Measurements from ENCODE around the gene MAP1A. TPM values are rescaled to one million over a fixed set of nuclear protein-coding genes. Genes with fewer than 3 reads are reported as not detected.

Gene MAP1A
- 3.2 and 4.2 TPM in 2 replicates for polyA plus RNA-seq (2014; cell fraction: cytosol; rRNA removed)
- 1.7 and 1.8 TPM in 2 replicates for polyA plus RNA-seq (2014; cell fraction: nucleus; rRNA removed)

DNA sequence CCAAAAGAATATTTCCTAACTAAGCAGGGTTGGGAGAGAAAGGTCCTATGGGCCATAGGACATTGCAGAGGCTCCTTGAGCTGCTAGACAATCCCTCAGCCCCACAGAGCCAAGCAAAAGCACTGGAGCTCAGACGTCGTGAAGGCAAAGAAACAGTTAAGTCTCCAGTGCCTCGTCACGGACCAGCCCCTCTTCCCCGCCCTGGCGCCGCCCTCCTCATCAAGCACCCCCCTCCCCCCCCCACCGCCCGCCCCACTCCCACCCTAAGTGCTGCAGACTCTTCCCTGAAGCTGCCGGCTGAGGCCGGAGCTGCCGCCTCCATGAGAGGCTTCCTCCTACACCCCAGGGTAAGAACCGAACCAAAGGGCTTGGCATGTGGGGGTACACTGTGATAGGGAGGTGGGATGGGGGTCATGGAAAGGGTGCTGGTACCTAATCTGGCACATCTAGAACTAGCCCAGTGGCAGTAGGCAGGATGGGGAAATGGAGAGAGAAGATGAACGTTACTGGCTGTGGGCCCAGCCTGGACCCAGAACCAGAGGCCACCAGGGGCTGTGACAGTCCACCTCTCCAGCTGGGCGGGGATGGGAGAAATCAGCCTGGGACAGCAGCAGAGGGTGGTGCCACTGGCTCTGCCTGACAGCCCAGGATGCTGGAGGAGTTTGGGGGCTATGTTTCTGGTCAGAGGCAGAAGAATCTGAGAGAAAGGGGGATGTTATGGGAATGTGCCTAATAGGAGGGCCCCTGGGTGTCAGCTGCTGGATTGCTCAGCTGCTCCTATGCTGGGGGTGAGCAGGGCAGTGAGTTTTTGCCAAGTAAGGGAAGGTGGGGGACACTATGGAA is at the start of gene MAP1A:
MAP1A (plus strand) TSS at position 255 of the 843 bp plus-strand sequence. CDS start 3,866 bp downstream, outside the sequence.
- DNase-seq (ENCODE audit: low spot score): peak; percentile 88

DNA sequence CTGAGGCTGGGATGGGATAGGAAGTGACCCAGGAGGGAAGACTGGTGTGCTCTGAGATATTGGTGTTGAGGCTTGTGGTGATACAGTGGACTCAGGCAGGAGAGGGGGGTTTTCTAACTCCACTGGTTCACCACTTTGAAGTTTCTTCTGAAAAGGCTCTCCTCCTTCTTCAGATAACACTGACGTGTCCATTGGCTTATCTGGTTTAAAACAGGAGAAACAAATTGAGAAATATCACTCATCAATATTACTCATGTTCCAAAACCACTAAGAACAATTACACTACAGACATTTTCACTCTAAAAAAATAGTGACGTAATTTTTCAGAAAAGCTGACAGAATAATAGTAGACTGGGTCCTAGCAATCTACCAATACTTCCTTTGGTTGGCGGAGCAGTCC is 47.5 kb upstream of the MAP1A start:
- no peak for DNase-seq (ENCODE audit: low spot score)

DNA sequence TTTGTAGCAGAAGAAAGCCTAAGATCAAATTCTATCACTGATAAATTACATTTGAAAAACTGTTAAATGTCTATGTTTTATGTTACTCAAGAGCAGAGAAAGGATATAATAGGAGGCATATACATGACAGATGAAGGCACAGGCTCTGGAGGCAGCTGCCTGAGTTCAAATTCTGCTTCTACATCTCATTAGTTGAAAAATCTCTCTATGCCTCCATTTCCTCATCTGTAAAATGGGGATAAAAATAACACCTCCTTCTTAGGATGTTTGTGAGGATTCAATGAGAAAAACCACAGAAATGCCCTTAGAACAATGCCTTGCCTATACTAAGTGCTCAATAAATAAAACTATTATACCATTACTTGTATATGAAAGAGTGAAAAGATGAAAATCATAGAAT is 45.4 kb upstream of the MAP1A start:
- no peak for DNase-seq (ENCODE audit: low spot score)

DNA sequence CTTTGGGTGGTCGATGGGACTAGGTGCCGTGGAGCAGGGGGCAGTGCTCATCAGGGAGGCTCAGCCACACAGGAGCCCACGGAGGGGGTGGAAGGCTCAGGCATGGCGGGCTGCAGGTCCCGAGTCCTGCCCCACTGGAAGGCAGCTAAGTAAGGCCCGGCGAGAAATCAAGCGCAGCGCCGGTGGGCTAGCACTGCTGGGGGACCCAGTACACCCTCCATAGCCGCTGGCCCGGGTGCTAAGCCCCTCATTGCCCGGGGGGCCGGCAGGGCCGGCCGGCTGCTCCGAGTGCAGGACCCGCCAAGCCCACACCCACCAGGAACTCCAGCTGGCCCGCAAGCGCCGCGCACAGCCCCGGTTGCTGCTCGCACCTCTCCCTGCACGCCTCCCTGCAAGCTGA is 43.5 kb upstream of the MAP1A start:
- DNase-seq (ENCODE audit: low spot score): no peak

DNA sequence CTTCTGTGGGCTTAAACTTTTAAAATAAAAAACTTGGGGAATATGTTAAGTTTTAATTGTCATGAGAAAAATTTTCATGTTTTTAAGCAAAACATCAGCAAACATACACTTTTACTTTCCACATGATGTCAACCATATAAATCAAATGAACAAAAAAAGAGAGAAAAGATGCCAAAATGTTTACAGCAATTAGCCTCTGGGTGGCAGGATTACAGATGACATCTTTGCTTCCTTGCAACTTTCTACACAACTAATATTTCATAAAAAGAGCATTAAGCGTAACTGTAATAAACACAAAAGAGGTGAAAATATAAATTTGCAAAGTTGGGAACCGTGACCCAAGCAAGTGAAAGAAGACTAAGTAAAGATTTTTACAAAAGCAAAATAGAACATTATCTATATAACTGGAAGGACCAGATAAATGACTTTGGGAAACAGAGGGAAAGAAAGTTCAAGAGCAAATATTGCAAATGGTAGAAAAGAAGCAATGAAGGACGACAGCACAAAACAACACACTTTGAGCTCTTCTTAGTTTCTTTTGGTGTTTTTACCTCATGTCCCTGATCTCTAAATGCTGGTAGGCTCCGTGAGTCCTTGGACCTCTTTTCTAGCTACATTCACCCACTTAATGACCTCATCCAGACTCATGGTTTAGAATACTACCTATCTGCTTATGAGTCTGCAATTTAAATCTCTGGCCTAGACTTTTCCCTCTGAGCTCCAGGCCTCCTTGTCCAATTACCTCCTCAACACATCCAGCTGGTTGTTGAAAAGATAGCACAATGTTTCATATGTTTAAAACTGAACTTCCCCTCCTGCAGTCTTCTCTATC is 33.9 kb upstream of the MAP1A start:
- DNase-seq (ENCODE audit: low spot score): no peak

DNA sequence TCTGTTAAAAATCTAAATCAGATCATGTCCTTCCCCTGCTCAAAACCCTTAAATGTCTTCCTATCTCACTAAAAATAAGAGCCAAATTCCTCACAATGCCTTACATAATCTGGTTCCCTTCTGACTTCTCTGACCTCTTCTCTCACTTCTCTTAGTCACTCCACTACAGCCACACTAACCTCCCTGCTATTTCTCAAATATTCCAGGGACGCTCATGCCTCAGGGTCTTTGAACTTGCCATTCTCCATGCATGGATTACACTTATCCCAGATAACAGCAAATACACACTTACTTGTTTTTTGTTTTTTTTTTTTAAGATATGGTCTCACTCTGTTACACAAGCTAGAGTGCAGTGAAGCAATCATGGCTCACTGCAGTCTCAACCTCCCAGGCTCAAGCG is 33.0 kb upstream of the MAP1A start:
- no peak for DNase-seq (ENCODE audit: low spot score)

DNA sequence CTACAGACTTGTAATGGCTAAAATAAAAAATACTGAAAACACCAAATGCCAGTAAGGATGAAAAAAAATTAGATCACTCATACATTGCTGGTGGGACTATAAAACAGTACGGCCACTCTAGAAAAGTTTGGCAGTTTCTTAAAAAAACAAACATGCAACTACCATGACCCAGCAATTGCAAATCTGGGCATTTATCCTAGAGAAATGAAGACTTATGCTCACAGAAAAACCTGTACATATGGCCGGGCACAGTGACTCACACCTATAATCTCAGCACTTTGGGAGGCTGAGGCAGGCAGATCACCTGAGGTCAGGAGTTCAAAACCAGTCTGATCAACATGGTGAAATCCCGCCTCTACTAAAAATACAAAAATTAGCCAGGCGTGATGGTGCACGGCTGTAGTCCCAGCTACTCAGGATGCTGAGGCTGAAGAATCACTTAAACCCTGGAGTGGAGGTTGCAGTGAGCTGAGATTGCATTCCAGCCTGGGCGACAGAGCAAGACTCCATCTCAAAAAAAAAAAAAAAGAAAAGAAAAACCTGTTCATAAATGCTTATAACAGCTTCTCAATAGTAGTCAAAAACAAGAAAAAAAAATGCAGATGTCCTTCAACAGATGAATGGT is 30.0 kb upstream of the MAP1A start:
- no peak for DNase-seq (ENCODE audit: low spot score)

DNA sequence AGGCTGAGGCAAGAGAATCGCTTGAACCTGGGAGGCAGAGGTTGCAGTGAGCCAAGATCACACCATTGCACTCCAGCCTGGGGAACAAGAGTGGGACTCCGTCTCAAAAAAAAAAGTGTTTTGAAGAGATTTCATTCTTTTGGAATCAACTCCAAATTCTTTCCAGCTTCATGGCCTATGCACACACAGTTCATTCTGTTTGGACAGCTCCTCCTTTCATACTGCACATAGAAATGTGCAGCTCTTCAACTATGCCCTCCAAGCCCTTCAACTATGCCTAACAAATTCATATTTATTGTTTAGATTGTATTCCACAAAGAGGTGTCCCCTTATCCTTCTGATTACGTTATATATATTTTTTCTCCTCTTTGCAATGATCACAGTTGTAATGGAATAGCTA is 28.6 kb upstream of the MAP1A start:
- no peak for DNase-seq (ENCODE audit: low spot score)

DNA sequence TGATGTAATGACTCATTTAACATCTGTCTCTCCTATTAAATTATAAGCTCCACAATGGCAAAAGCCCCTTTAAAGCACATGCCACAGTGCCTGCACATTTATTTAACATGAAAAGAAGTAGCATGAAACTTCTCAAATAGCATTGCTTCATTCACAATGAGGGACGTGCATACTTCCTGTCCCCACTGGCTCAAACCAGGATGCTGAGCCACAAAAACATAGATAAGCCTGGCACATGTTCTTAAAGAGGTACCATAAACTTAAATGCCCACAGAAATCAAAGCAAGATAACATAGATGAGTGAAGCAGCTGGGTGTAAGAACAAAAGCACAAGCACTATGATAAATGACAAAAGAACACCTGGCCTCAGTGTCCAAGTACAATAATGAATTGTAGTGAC is 28.2 kb upstream of the MAP1A start:
- no peak for DNase-seq (ENCODE audit: low spot score)

DNA sequence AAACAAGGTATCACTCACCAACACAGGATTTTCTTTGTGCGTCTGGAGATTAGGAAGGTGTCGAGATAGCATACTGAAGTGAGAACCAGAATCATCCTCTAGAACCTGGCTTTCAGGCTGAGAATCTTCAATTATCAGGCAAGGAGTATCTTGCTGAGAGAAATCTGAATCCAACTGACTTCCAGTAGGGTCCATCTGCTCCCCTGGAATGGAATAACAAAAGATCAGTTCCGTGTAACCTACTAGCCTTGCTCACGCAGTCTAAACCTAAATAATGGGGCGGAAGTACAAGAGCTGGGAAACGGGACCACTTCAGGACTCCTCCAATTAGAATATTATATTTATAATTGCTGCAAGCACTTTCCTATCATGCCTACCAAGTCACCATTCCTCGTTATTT is 25.1 kb upstream of the MAP1A start:
- DNase-seq (ENCODE audit: low spot score): no peak

DNA sequence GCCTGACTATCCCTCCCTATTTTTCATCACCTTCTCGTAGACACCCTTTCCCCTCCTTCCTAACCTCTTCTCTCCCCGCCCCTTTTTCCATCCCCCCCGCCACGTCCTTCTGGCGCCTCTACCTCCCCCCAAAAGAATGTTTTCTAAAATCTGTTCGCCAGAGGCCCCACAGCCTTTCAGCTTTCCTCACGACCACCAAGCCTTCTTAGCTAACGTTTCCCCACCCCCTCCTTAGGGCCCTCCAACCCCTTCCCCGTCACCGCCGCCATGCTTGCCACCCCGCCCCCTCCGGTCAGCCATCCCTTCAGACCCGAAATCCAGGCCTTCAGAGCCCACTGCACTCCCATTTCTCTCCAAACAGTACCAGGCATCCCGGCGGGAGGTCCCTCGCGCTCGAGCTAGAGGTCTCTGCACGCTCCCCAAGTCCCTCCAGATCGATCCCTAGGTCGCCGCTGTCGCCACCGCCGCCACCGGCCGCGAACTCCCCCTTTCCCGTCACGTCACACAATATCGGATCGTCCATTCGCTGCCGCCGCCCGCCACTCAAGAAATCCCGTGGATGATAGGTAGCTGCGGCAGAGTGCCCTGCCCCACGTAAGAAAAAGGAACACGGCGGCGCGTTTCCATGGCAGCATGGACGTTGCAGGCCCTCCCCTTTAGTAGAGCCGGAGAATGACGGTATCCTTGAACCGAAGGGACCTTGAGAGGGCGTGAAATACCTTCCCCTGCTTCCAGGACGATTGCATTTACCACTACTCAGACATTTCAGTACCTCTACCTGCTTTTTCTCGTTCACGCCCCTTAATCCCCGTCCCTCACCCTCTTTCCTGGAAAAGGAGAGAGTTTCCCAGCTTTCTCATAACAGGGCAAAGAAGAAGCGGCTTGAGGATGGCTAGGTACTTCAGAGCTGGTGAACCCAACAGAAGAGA is 24.5 kb upstream of the MAP1A start, which contains the start of gene TP53BP1:
TP53BP1 (minus strand) TSS at position 484 of the 929 bp plus-strand sequence; CDS start at position 371, 113 bp downstream.
- peak; percentile 96 for DNase-seq (ENCODE audit: low spot score)

DNA sequence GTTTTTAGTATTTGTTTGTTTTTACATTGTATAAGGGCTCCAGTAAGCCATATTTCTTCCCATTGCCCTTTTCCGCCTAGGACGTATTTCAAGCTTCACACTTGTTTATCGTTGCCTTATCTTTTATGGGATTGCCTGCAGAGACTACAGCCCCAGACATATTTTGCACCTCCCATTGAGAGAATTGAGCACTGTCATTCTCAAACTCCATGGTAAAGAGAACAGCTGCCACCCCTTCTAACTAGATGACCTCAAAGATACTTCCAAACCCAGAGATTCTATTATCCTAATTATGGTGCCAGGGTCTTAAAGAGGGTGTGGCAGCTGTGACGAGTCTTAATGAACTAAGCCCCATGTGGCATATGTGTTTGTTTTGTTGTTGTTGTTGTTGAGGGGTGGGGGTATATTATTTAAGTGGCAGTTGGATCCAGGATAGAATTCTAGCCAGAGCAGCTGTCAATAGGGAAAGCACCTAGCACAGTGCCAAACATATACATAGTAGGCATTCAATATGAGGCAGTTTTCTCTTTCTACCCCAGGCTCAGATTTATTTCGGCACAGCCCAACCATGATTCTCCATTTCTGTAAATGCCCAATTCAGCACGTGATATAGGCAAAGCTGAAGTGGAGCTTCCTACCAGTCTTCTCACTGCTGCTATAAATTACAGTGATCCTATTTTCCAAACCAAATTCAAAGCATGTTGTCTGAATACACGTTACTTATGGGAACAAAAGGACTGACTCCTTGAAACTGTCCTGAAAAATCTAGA is 23.5 kb upstream of the MAP1A start:
- DNase-seq (ENCODE audit: low spot score): no peak

DNA sequence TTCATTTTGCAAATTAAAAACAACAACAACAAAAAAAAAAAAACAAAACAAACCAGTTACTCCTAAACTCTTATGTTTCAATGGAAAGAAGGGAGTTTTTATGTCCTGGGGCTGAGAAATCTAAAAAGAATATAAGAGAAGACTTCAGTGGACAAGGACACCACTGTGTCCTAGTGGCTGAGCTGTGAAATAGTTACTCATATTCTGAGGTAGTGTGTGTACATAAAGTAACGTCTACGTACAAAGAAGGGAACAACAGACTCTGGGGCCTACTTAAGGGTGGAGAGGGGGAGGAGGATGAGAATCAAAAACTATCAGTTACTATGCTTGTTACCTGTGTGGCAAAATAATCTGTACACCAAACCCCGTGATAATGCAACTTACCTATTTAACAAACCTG is 18.4 kb upstream of the MAP1A start:
- no peak for DNase-seq (ENCODE audit: low spot score)

DNA sequence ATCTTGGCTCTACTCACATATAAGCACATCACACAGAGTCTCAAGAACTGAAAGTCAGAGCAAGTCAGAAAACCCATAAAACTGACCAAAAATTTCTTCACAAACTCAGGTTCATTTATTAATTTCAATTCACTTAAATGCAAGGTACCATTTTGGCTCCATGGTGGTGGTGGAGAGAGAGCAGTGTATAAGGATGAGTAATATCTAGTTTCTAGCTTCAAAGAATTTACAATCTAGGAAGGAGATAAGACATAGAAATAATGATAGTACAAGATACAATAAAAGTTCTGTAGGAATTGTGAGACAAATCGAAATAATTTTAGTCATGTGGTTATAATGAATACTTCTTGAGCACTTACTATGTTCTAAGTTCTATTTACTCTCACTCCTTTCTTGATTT is 17.8 kb upstream of the MAP1A start:
- DNase-seq (ENCODE audit: low spot score): no peak

DNA sequence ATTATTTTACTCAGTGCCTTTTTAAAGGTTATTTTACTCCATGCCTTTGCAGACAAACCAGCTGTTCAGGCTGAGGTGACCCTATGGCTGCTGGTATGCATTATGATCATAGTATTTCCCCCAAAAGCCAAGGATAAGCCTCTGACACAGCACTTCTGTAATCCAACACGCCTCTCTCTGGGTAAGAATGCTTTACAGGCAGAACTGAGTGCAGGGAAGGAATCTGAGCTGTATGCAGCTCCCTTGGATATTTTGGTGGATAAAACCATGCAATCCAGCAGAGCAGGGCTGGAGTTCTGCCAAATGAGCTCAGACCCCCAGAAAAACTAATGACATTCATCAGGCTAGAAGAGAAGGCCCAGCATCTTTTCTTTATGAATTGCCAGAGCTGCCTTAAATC is 11.7 kb upstream of the MAP1A start:
- no peak for DNase-seq (ENCODE audit: low spot score)

DNA sequence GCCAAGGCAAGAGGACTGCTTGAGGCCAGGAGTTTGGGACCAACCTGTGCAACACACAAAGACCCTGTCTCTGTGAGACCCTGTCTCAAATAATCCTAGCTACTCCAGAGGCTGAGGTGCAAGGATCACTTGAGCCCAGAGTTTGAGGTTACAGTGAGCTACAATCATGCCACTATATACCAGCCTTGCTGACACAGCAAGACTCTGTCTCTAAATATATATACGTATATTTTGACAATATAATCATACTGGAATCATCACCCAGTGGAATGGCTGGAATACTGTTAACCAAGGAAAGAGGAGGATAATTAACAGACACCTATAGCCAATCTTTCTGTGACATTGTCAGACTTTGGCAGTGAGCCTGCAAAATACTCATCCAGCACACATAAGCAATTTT is 9.0 kb upstream of the MAP1A start:
- no peak for DNase-seq (ENCODE audit: low spot score)

DNA sequence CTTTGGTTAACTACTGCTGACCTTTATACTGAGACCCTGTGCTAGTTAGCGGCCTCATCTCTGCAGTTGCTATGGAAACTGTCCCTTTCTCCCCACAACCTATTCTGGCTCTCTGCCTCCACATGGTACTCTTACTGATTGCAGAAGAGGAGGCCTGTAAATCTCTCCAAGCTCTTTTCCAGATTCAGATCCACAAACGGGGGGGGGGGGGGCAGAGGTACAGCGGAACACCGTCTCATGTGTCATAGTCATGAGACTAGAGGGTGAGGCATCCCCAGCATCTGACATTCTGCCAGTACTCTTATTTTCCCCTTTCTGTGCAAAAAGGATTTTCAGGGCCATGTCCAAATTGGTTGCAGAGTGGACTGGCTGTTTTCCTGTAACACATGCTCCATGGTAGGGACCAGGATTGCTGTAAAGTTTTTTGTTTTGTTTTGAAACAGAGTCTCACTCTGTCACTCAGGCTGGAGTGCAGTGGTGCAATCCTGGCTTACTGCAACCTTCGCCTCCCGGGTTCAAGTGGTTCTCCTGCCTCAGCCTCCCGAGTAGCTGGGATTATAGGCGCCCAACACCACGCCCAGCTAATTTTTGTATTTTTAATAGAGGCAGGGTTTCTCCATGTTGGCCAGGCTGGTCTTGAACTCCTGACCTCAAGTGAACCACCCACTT is 8.3 kb upstream of the MAP1A start:
- DNase-seq (ENCODE audit: low spot score): peak; percentile 58

DNA sequence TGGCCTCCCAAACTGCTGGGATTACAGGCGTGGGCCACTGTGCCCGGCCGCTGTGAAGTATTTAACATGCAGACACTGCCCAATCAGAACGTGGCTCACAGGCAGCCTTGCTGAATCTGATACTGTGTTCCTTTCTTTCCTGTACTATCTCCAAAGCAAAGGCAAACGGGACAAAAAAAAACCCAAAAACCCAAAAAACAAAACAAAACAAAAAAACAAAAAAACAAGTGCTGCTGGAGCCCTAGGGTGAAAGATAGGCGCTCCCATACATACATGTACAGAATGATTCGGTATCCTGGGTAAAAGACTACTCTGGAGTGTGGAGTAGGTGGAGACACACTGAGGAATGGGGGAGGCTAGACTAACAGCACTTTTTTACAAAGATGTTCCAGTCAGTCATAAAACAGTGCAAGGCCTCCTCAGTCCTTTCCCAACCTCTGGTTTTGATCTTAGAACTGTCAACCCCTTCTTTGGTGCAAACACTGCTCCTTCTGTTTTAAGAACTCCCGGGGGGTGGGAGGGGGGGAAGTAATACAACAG is 7.7 kb upstream of the MAP1A start:
- DNase-seq (ENCODE audit: low spot score): peak; percentile 60

All from SK-N-DZ (cell line).